Measurements from ENCODE around the gene TFB1M.

Gene TFB1M

DNA sequence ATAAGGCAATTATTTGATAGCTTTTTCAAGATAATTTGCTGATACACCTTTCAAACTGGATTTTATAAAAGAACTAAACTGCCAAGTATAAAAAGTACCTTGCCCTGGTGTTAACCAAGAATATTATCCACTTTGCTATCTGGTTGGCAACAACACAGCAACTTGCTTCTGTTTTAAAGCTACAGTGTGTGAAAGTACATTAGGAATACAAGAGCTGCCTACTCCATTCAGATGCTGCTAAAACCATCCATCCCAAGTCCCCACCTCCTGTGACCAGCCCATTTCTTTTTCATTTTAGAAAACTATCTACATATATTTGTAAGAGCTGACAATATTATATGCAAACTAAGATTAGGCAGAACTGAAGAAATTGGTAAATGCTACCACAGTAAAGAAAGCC, 37.6 kb downstream of the TFB1M start:
- H3K4me3 ChIP-seq (ENCODE audit: low read depth, low read length), result no peak overlapping the region
- DNase-seq (ENCODE audit: low read depth), result no peak
- TF ChIP-seq, protein P1, sequence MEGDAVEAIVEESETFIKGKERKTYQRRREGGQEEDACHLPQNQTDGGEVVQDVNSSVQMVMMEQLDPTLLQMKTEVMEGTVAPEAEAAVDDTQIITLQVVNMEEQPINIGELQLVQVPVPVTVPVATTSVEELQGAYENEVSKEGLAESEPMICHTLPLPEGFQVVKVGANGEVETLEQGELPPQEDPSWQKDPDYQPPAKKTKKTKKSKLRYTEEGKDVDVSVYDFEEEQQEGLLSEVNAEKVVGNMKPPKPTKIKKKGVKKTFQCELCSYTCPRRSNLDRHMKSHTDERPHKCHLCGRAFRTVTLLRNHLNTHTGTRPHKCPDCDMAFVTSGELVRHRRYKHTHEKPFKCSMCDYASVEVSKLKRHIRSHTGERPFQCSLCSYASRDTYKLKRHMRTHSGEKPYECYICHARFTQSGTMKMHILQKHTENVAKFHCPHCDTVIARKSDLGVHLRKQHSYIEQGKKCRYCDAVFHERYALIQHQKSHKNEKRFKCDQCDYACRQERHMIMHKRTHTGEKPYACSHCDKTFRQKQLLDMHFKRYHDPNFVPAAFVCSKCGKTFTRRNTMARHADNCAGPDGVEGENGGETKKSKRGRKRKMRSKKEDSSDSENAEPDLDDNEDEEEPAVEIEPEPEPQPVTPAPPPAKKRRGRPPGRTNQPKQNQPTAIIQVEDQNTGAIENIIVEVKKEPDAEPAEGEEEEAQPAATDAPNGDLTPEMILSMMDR (IDR thresholded peaks at IDR 0.05; ENCODE audit: insufficient read depth, low read depth, low read length, missing control alignments), result no peak

DNA sequence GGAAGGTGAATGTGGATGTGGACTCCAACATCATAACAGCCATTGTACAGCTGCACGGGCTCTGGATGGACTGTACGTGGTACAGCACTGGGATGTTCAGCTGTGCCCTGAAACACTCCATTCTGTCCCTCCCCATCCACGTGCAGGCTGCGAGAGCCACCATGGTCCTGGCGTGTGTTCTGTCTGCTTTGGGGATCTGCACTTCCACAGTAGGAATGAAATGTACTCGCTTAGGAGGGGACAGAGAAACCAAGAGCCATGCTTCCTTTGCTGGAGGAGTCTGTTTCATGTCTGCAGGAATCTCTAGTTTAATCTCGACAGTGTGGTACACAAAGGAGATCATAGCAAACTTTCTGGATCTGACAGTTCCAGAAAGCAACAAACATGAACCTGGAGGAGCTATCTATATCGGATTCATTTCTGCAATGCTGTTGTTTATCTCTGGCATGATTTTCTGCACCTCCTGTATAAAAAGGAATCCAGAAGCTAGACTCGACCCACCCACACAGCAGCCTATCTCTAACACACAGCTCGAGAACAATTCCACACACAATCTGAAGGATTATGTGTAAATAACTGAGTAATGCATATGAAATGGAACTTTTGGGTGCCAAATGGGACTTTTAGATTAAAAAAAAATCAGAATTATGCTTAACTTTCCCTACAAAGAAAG, 38.3 kb downstream of the TFB1M start:
- no peak for DNase-seq (ENCODE audit: low read depth)
- TF ChIP-seq, protein P1 (IDR thresholded peaks at IDR 0.05; ENCODE audit: insufficient read depth, low read depth, low read length, missing control alignments), result no peak

DNA sequence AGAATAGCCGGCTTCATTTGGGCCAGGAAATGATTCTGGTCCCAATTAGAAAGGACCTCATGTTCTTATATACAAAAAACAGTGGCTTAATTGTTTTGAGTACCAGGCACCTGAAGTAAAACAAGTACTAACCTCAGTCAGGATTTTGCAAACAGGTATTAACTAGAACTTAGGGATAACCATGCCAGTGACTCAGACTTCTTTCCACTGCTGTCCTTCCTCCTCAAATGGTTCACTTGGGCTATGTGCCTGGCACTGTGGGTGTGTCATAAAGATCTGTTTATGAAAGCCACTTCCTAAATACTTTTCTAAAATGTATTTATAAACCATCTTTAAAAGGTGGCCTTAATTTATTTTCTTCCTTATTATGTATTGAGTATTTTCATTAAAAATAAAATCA, 39.8 kb downstream of the TFB1M start:
- H3K4me3 ChIP-seq (ENCODE audit: low read depth, low read length), result no peak overlapping the region
- TF ChIP-seq, protein P1 (IDR thresholded peaks at IDR 0.05; ENCODE audit: insufficient read depth, low read depth, low read length, missing control alignments), result no peak
- DNase-seq (ENCODE audit: low read depth), result no peak

More for the DNA sequence above, 38.3 kb downstream of the TFB1M start:
- no peak overlapping the region for H3K4me3 ChIP-seq (ENCODE audit: low read depth, low read length)

DNA sequence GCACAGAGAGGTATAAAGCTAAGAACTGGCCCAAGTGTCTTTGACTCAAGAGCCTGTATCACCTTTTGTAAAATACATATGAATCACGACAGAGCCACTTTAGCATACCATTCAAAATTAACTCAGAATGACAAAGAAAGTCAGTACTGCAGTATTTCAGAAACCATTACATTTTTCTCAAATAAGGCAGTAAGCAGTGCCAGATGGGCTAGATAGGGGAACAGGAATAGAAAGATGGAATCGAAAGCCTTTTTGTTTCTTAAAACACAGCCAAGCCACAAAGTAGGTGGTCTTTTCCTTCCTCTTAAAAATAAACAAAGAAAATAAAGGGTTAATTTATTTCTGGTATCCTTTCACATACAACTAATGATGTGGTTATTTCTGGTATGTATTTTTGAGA, 40.2 kb downstream of the TFB1M start:
- TF ChIP-seq, protein P1 (IDR thresholded peaks at IDR 0.05; ENCODE audit: insufficient read depth, low read depth, low read length, missing control alignments), result no peak
- H3K4me3 ChIP-seq (ENCODE audit: low read depth, low read length), result no peak overlapping the region
- no peak for DNase-seq (ENCODE audit: low read depth)

DNA sequence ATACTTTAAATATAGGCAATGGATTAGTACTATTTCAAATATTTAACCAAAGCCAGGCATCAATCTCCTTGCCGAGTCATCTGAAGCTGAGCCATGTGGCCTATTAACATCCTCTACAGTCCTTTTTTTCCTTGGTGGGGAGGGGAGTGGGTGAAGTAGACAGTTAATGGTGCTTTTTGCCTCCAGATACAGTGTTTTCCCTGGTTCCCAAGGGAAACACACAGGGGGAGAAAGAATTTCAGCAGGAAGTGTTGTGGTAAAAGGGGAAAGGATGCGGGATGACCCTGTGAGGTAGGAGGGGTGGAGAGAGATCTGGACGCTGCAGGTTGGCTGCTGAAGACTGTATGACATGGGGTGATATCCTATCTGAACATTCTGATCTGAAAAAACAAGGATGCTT, 40.9 kb downstream of the TFB1M start:
- DNase-seq (ENCODE audit: low read depth), result no peak

DNA sequence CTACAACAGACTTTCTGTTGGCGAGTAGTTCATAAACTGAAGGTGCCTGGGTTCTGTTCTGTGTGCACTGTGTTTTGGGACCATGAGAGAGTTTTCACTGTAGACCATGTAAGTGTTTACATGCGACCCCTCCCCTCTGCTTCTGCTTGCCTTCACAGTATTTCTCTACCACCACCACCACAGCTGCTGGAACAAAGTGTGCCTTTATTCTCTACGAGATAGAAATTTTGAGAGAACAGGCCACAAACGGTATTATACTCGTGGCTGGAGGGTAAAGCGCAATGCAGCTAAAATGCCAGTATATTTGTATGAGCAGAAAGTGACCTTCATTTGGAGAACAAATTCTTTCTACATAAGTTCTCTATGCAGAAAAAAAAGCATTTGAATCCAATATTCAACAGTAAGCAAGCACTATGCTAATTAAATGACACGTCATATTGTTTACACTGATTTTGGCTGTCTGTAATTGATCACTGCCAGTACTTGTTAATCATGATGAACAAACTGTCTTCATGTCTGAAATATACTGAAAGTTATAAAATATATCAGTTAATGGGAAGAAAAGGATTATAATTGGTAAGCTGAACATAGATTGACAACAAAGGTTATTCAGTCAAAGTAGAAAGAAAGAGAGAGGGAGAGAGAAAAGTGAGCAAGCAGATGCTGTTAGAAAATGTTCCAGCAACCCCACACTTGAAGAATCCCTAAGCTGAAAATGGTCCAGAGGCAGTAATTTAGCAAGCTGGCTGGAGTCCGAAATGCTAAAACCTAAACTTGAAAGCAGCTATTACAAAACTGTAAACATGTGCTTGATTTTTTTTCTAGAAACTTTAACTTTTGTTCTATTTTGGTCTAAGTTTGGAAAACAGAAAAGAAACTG, 41.7 kb downstream of the TFB1M start:
- no peak for DNase-seq (ENCODE audit: low read depth)
- TF ChIP-seq, protein P1 (IDR thresholded peaks at IDR 0.05; ENCODE audit: insufficient read depth, low read depth, low read length, missing control alignments), result no peak

More for the DNA sequence above, 40.9 kb downstream of the TFB1M start:
- no peak overlapping the region for H3K4me3 ChIP-seq (ENCODE audit: low read depth, low read length)
- TF ChIP-seq, protein P1 (IDR thresholded peaks at IDR 0.05; ENCODE audit: insufficient read depth, low read depth, low read length, missing control alignments), result no peak

More for the DNA sequence above, 41.7 kb downstream of the TFB1M start:
- no peak overlapping the region for H3K4me3 ChIP-seq (ENCODE audit: low read depth, low read length)
